ENCODE data around the gene HOXD10.

- TF ChIP-seq, protein P1, sequence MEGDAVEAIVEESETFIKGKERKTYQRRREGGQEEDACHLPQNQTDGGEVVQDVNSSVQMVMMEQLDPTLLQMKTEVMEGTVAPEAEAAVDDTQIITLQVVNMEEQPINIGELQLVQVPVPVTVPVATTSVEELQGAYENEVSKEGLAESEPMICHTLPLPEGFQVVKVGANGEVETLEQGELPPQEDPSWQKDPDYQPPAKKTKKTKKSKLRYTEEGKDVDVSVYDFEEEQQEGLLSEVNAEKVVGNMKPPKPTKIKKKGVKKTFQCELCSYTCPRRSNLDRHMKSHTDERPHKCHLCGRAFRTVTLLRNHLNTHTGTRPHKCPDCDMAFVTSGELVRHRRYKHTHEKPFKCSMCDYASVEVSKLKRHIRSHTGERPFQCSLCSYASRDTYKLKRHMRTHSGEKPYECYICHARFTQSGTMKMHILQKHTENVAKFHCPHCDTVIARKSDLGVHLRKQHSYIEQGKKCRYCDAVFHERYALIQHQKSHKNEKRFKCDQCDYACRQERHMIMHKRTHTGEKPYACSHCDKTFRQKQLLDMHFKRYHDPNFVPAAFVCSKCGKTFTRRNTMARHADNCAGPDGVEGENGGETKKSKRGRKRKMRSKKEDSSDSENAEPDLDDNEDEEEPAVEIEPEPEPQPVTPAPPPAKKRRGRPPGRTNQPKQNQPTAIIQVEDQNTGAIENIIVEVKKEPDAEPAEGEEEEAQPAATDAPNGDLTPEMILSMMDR (IDR thresholded peaks at IDR 0.05), result no peak
- TF ChIP-seq POLR2AphosphoS5 (IDR thresholded peaks at IDR 0.05), result no peak
- no peak for TF ChIP-seq POLR2A (IDR thresholded peaks at IDR 0.05)
Observed at GRCh38 chr2:176103194-176103593, 13.4 kb upstream of the HOXD10 start.

Data from suprapubic skin (tissue), 4 donors.